Uterus (tissue), 4 donors: ENCODE measurements around the gene LPP. TPM values are rescaled to one million over a fixed set of nuclear protein-coding genes. Genes with fewer than 3 reads are reported as not detected.

ENCODE experiments used
- DNase-seq, 2 donors: peaks; one replicate each; pipeline ENCODE4 v3.0.0-alpha.2; 2019 to 2020
- H3K27ac ChIP-seq, 2 donors: fragments of 200-600 bp; sonication (generic); 1 replicate in 1 of 2; 2 replicates in 1 of 2; pipeline ENCODE4 v1.5.1; 2016 to 2018
- H3K27me3 ChIP-seq, 2 donors: fragments of 200-600 bp; sonication (generic); one replicate each; pipeline ENCODE4 v1.5.1; 2018 to 2019; ENCODE audit warnings: control low read depth in 1 of 2
- H3K36me3 ChIP-seq, 2 donors: fragments of 200-600 bp; sonication (generic); one replicate each; pipeline ENCODE4 v1.5.1; 2019; ENCODE audit warnings: control low read depth in 1 of 2
- H3K4me1 ChIP-seq, 2 donors: fragments of 200-600 bp; sonication (generic); one replicate each; pipeline ENCODE4 v1.5.1; 2018 to 2019; ENCODE audit warnings: control low read depth in 1 of 2
- H3K4me3 ChIP-seq, 2 donors: fragments of 200-600 bp; sonication (generic); 1 replicate in 1 of 2; 2 replicates in 1 of 2; pipeline ENCODE4 v1.5.1; 2018 to 2019; ENCODE audit warnings: mild to moderate bottlenecking in 1 of 2
- H3K9me3 ChIP-seq, 2 donors: fragments of 200-600 bp; sonication (generic); one replicate each; pipeline ENCODE4 v1.5.1; 2019; ENCODE audit warnings: control low read depth in 1 of 2
- CTCF ChIP-seq, 4 experiments: fragments of 200-600 bp in 2 of 4; fragments of 450-650 bp in 2 of 4; sonication (generic) in 2 of 4; IDR thresholded peaks; one replicate each; pipeline ENCODE4 v1.5.1; 2016 to 2019; ENCODE audit warnings: antibody characterized with exemption in 4 of 4, mild to moderate bottlenecking in 2 of 4, moderate library complexity in 1 of 4
- POLR2A ChIP-seq, 2 donors: fragments of 450-650 bp; IDR thresholded peaks; one replicate each; pipeline ENCODE4 v1.6.1; 2016; ENCODE audit warnings: antibody characterized with exemption in 2 of 2, mild to moderate bottlenecking in 1 of 2, moderate library complexity in 1 of 2
- intact Hi-C: fragments of 100-400 bp; cut with DNase I; formaldehyde crosslinking; loops from one replicate; pipeline ENCODE4 v1.15.1; 2023; ENCODE audit warnings: low total_unique reads
- total RNA-seq, 4 donors: library from RNA; depleted of rRNA in 3 of 4; stranded (reverse); fragments of >200 nt in 3 of 4; gene quantifications; one replicate each; pipeline versions ENCODE4 v1.1.0 to v1.2.4, GENCODE V29; 2014 to 2023
- donor health status: DM: yes; HTN: yes; CAD: no.

Gene LPP
- total RNA-seq, 4 donors from 2014 or later, result 180 to 1,374 (median 712) TPM

GRCh38 chr3:188486126-188486525 is 332.2 kb downstream of the LPP start:
- Histone ChIP-seq H3K4me3 (no peak overlapping the region), H3K36me3 (no peaks in the 10 kb centered on the region), H3K27me3 (no peaks in the 10 kb centered on the region), H3K4me1 (no peaks in the 10 kb centered on the region), H3K9me3 (no peaks in the 10 kb centered on the region), H3K27ac (no peak overlapping the region)
- intact Hi-C loops, result no loop called here
- no peak for TF ChIP-seq POLR2A (IDR thresholded peaks at IDR 0.05)
- TF ChIP-seq CTCF (IDR thresholded peaks at IDR 0.05), result no peak
- DNase-seq, result no peak

DNA sequence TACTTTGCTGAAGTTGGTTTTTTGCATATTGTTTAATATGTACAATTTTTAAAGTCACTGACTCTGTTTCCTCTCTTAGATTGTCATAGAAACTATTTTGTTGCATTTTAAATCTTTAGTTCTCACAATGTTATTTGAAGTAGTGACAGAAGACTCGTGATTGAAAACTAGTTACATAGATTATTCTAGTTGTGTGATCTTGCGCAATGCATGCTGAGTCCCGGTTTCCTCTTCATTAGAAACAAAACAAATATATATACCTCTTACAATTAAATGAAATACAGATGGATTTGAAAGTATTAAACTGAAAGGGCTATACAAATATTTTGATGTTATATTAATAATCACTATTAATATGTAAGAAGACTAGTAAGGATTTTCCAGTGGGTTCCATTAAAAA is 333.0 kb downstream of the LPP start:
- Histone ChIP-seq H3K27me3 (no peaks in the 10 kb centered on the region), H3K36me3 (no peaks in the 10 kb centered on the region), H3K4me3 (no peak overlapping the region), H3K27ac (no peak overlapping the region), H3K9me3 (no peaks in the 10 kb centered on the region), H3K4me1 (peaks cover 0 to 4% of the 10 kb centered on the region in 2 donors)
- DNase-seq, result no peak
- TF ChIP-seq CTCF (IDR thresholded peaks at IDR 0.05) (no peak), POLR2A (IDR thresholded peaks at IDR 0.05) (no peak)
- intact Hi-C loops, result no loop called here

DNA sequence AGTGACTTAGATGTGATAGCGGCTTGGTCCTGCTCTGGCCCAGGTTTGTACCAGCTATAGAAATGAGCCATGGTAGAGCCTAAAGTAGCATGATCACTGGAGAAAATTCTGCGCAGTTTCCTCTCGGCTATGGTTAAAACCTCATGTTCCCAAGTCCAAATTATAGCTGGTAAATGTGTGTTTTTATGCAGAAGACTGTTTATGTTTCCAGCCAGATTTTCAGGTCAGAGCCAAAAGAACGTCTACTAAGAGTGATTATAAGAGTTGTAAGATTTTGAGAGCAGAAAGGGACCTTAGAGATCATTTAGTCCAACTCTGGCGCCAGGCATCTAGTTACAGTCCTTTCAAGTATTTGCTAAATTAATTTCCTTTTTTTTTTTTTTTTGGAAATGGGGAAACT is 333.7 kb downstream of the LPP start:
- DNase-seq, result no peak
- no peaks in the 10 kb centered on the region for H3K36me3 ChIP-seq
- H3K4me3 ChIP-seq, result no peak overlapping the region
- H3K27me3 ChIP-seq, result no peaks in the 10 kb centered on the region
- intact Hi-C loops, result no loop called here
- H3K9me3 ChIP-seq, result no peaks in the 10 kb centered on the region
- no peak overlapping the region for H3K27ac ChIP-seq
- TF ChIP-seq CTCF (IDR thresholded peaks at IDR 0.05) (no peak), POLR2A (IDR thresholded peaks at IDR 0.05) (no peak)
- H3K4me1 ChIP-seq, result peaks cover 0 to 4% of the 10 kb centered on the region in 2 donors

- no peak for DNase-seq
- H3K9me3 ChIP-seq, result no peaks in the 10 kb centered on the region
- H3K4me1 ChIP-seq, result peaks cover 0 to 4% of the 10 kb centered on the region in 2 donors
- H3K27ac ChIP-seq, result no peak overlapping the region
- intact Hi-C loops, result no loop called here
- TF ChIP-seq POLR2A (IDR thresholded peaks at IDR 0.05) (no peak), CTCF (IDR thresholded peaks at IDR 0.05) (no peak)
- H3K27me3 ChIP-seq, result no peaks in the 10 kb centered on the region
- H3K36me3 ChIP-seq, result no peaks in the 10 kb centered on the region
- H3K4me3 ChIP-seq, result no peak overlapping the region
These were observed 334.8 kb downstream of the LPP start for GRCh38 chr3:188488801-188489200.

- TF ChIP-seq POLR2A (IDR thresholded peaks at IDR 0.05) (no peak), CTCF (IDR thresholded peaks at IDR 0.05) (no peak)
- Histone ChIP-seq H3K4me3 (no peak overlapping the region), H3K9me3 (no peaks in the 10 kb centered on the region), H3K27ac (no peak overlapping the region), H3K36me3 (no peaks in the 10 kb centered on the region), H3K4me1 (peaks cover 0 to 4% of the 10 kb centered on the region in 2 donors), H3K27me3 (no peaks in the 10 kb centered on the region)
- no peak for DNase-seq
- intact Hi-C loops, result no loop called here
These were observed 335.9 kb downstream of the LPP start for GRCh38 chr3:188489639-188490405.
